ENCODE data around the gene MYBPC1.

- TF ChIP-seq CTCF (IDR thresholded peaks at IDR 0.05) (no peak), POLR2AphosphoS5 (IDR thresholded peaks at IDR 0.05; ENCODE audit: low read depth, low read length) (no peak)
Observed at GRCh38 chr12:101733166-101733565, 138.4 kb downstream of the MYBPC1 start.

Data from Panc1 (cell line).